GM12892 (cell line): Measurements from ENCODE around the gene SRP68.

Experiments
- POLR2A ChIP-seq: IDR thresholded peaks from 2 replicates; pipeline ENCODE4 v1.6.1; 2011; ENCODE audit warnings: low read depth, low read length, control low read depth
- POLR2AphosphoS5 ChIP-seq: IDR thresholded peaks from 2 replicates; pipeline ENCODE4 v1.6.1; 2011; ENCODE audit warnings: low read depth, low read length, control low read depth
- TAF1 ChIP-seq: IDR thresholded peaks from 2 replicates; pipeline ENCODE4 v1.6.1; 2011; ENCODE audit warnings: low read depth, mild to moderate bottlenecking, control low read depth, low read length, borderline replicate concordance

GRCh38 chr17:76046064-76046463 lies 26.3 kb downstream of the SRP68 start:
- TF ChIP-seq POLR2A (no peak), TAF1 (no peak), POLR2AphosphoS5 (no peak)
